ENCODE results near the gene TTC33. TPM values are rescaled to one million over a fixed set of nuclear protein-coding genes. Genes with fewer than 3 reads are reported as not detected.

Gene TTC33
- total and polyA plus RNA-seq, 2 of the 4 experiments (the other 2 are of a cell fraction): 3.1 to 8.1 TPM

GRCh38 chr5:40551496-40552491 lies 204.0 kb downstream of the TTC33 start (continued):
- TF ChIP-seq USF2 (IDR thresholded peaks at IDR 0.05; ENCODE audit: low read depth, low read length): no peak
- no peak for TF ChIP-seq POLR2A (IDR thresholded peaks at IDR 0.05; ENCODE audit: low read depth, low read length)

GRCh38 chr5:40550481-40550880 lies 205.3 kb downstream of the TTC33 start:
- Histone ChIP-seq H3K4me3 (ENCODE audit: insufficient read depth, low read depth, low read length) (no peak overlapping the region), H3K9ac (ENCODE audit: low read depth, low read length) (no peak overlapping the region), H2BK5ac (ENCODE audit: low read depth, low read length, poor library complexity, severe bottlenecking) (no peak overlapping the region), H3K14ac (replicated peaks; ENCODE audit: low read depth, low read length) (no peak overlapping the region), H3K27me3 (ENCODE audit: control insufficient read depth, insufficient read depth, low read length) (no peaks in the 10 kb centered on the region), H3K9me3 (ENCODE audit: control insufficient read depth, insufficient read depth, low read length) (no peaks in the 10 kb centered on the region), H2AK9ac (replicated peaks; ENCODE audit: low read depth, low read length, poor library complexity) (no peak overlapping the region), H2BK15ac (ENCODE audit: low read depth, low read length) (peak overlapping the region; percentile 51; the same call in 1 of the 3 replicates), H3K56ac (ENCODE audit: extremely low read depth, insufficient read depth, low read length) (no peak overlapping the region), H2AFZ (replicated peaks; ENCODE audit: low read length, poor library complexity) (no peak overlapping the region), H3K18ac (ENCODE audit: low read depth, low read length) (peak overlapping the region; percentile 39; the same call in 1 of the 2 replicates), H3K4ac (ENCODE audit: low read depth, low read length) (no peak overlapping the region), H4K91ac (ENCODE audit: insufficient read depth, low read depth, low read length) (no peak overlapping the region), H3K4me1 (ENCODE audit: control insufficient read depth, insufficient read depth, low read length) (peaks cover 12% of the 10 kb centered on the region), H4K20me1 (ENCODE audit: insufficient read depth, low read length) (no peaks in the 10 kb centered on the region), H4K8ac (ENCODE audit: low read depth in 2 of 2, low read length in 2 of 2) (peak overlapping the region in 1 of 2 experiments; percentile 53; a peak in 1 of 4 replicates), H2AK5ac (ENCODE audit: low read depth, low read length) (no peak overlapping the region), H3K36me3 (ENCODE audit: control insufficient read depth, insufficient read depth, low read length) (no peaks in the 10 kb centered on the region), H2BK20ac (ENCODE audit: low read depth, low read length) (peak overlapping the region; percentile 52; the same call in 1 of the 2 replicates), H3K9me1 (ENCODE audit: insufficient read depth, low read length) (peaks cover 7% of the 10 kb centered on the region), H4K5ac (ENCODE audit: low read depth, low read length) (no peak overlapping the region; the same call in 1 of the 2 replicates), H3K23ac (ENCODE audit: low read depth, low read length) (no peak overlapping the region), H3K27ac (ENCODE audit: insufficient read depth, low read length) (no peak overlapping the region), H3K79me1 (ENCODE audit: low read depth in 1 of 2, low read length in 2 of 2) (no peaks in the 10 kb centered on the region), H3K4me2 (ENCODE audit: low read depth, low read length) (no peak overlapping the region), H2BK120ac (ENCODE audit: low read depth, low read length) (peak overlapping the region; percentile 38; the same call in 1 of the 2 replicates)
- BruUV-seq (replicated peaks): no TSS peak
- CTCF ChIA-PET: no interaction called here
- intact Hi-C loops (cut with micrococcal nuclease): no loop called here
- ATAC-seq (ENCODE audit: low read depth) (no peak), DNase-seq (no peak)
- POLR2A ChIA-PET (ENCODE audit: unreplicated experiment): no interaction called here
- in situ Hi-C loops (cut with MboI; ENCODE audit: low sequenced_read_pairs): no loop called here
- dilution Hi-C loops (cut with HindIII; ENCODE audit: low sequenced_read_pairs, unreplicated experiment): no loop called here
- no peak for TF ChIP-seq MAZ (IDR thresholded peaks at IDR 0.05; ENCODE audit: borderline replicate concordance, low read depth, low read length)
- no peak for TF ChIP-seq MXI1 (IDR thresholded peaks at IDR 0.05; ENCODE audit: borderline replicate concordance, low read depth, low read length)
- no peak for TF ChIP-seq NFE2L2 (IDR thresholded peaks at IDR 0.05; ENCODE audit: low read depth, low read length)
- no peak for TF ChIP-seq RAD21 (IDR thresholded peaks at IDR 0.05; ENCODE audit: low read length)
- TF ChIP-seq BHLHE40 (IDR thresholded peaks at IDR 0.05; ENCODE audit: low read depth, low read length): no peak
- no peak for TF ChIP-seq RFX5 (IDR thresholded peaks at IDR 0.05; ENCODE audit: low read depth, low read length)
- TF ChIP-seq SMC3 (IDR thresholded peaks at IDR 0.05; ENCODE audit: low read depth, low read length): no peak
- TF ChIP-seq USF2 (IDR thresholded peaks at IDR 0.05; ENCODE audit: low read depth, low read length): no peak
- TF ChIP-seq MAFK (IDR thresholded peaks at IDR 0.05; ENCODE audit: low read depth, low read length): no peak
- no peak for TF ChIP-seq CHD1 (IDR thresholded peaks at IDR 0.05; ENCODE audit: low read depth, low read length)
- TF ChIP-seq CEBPB (IDR thresholded peaks at IDR 0.05; ENCODE audit: low read depth, low read length): no peak
- TF ChIP-seq CTCF (conservative IDR thresholded peaks at IDR 0.05; ENCODE audit: low read depth, low read length): no peak

All from IMR-90 (cell line).